Keratinocyte (primary cell): ENCODE results near the gene LRIG3. TPM values are rescaled to one million over a fixed set of nuclear protein-coding genes. Genes with fewer than 3 reads are reported as not detected.

Source experiments
- DNase-seq: peaks from one replicate; pipeline ENCODE4 v3.0.0-alpha.2; 2011; ENCODE audit warnings: low read depth, missing footprints, low spot score
- FAIRE-seq: peaks from 2 replicates; lab custom pipeline; 2011; peaks lifted over from hg19 to GRCh38; lab: Jason Lieb, UNC
- H2AFZ ChIP-seq: 2 replicates; pipeline ENCODE4 v1.6.0; 2012; ENCODE audit warnings: low read length, control low read depth, inconsistent platforms; ENCODE audit not compliant: control insufficient read depth
- H3K27ac ChIP-seq: 2 replicates; pipeline ENCODE4 v1.5.1; 2011; ENCODE audit warnings: low read length; ENCODE audit not compliant: control insufficient read depth, insufficient read depth
- H3K27me3 ChIP-seq: 3 replicates; pipeline ENCODE4 v1.6.0; 2011; ENCODE audit warnings: low read length; ENCODE audit not compliant: control insufficient read depth, insufficient read depth; ENCODE audit errors: extremely low read depth
- H3K36me3 ChIP-seq, 2 experiments: 2 replicates in 1 of 2; 3 replicates in 1 of 2; pipeline ENCODE4 v1.5.1; 2011; ENCODE audit warnings: low read length in 2 of 2, mild to moderate bottlenecking in 1 of 2; ENCODE audit not compliant: control insufficient read depth in 2 of 2, insufficient read depth in 2 of 2; ENCODE audit errors: extremely low read depth in 1 of 2
- H3K4me1 ChIP-seq: 3 replicates; pipeline ENCODE4 v1.5.1; 2011; ENCODE audit warnings: low read length; ENCODE audit not compliant: control insufficient read depth, insufficient read depth; ENCODE audit errors: extremely low read depth
- H3K4me2 ChIP-seq: 3 replicates; pipeline ENCODE4 v1.6.0; 2011; ENCODE audit warnings: low read depth, low read length; ENCODE audit not compliant: control insufficient read depth, insufficient read depth; ENCODE audit errors: extremely low read depth
- H3K4me3 ChIP-seq, 3 experiments: fragments of 200-600 bp in 1 of 3; sonication (generic) in 1 of 3; 2 replicates in 2 of 3; 3 replicates in 1 of 3; pipeline ENCODE4 v1.5.1; 2011 to 2016; ENCODE audit warnings: low read length in 3 of 3, mild to moderate bottlenecking in 3 of 3, control low read depth in 2 of 3, inconsistent platforms in 1 of 3, low read depth in 1 of 3, mixed read lengths in 1 of 3, mixed run types in 1 of 3, moderate library complexity in 1 of 3; ENCODE audit not compliant: control insufficient read depth in 2 of 3, insufficient read depth in 2 of 3; ENCODE audit errors: extremely low read depth in 1 of 3
- H3K79me2 ChIP-seq: 2 replicates; pipeline ENCODE4 v1.6.0; 2012; ENCODE audit warnings: low read length; ENCODE audit not compliant: control insufficient read depth, insufficient read depth
- H3K9ac ChIP-seq: 3 replicates; pipeline ENCODE4 v1.6.0; 2011; ENCODE audit warnings: low read length; ENCODE audit not compliant: control insufficient read depth, insufficient read depth; ENCODE audit errors: extremely low read depth
- H3K9me1 ChIP-seq: 3 replicates; pipeline ENCODE4 v1.6.0; 2011; ENCODE audit warnings: low read length; ENCODE audit not compliant: control insufficient read depth, insufficient read depth; ENCODE audit errors: extremely low read depth
- H3K9me3 ChIP-seq: 2 replicates; pipeline ENCODE4 v1.5.1; 2012; ENCODE audit warnings: low read depth, low read length; ENCODE audit not compliant: control insufficient read depth
- H4K20me1 ChIP-seq: 3 replicates; pipeline ENCODE4 v1.6.0; 2011; ENCODE audit warnings: low read length; ENCODE audit not compliant: control insufficient read depth, insufficient read depth; ENCODE audit errors: extremely low read depth
- EZH2 ChIP-seq: IDR thresholded peaks from one replicate; pipeline ENCODE4 v1.6.1; 2012; ENCODE audit warnings: inconsistent platforms, mild to moderate bottlenecking, low read length, moderate library complexity
- dilution Hi-C: fragments of 300-500 bp; cut with MboI; formaldehyde crosslinking; loops from one replicate; pipeline ENCODE4 v1.7.0; 2020; ENCODE audit warnings: low sequenced_read_pairs; ENCODE audit not compliant: extremely low pct_ligation_motif_present
- polyA plus RNA-seq, 5 experiments: library from polyadenylated mRNA; depleted of rRNA in 3 of 5; stranded (reverse) in 3 of 5; stranded (forward) in 1 of 5; unstranded in 1 of 5; fragments of >200 nt; gene quantifications; 1 replicate in 1 of 5; 2 replicates in 3 of 5; 3 replicates in 1 of 5; pipeline versions ENCODE4 v1.2.1 to v1.2.3, GENCODE V29; 2011 to 2012; ENCODE audit warnings: missing spikeins in 2 of 5, low read depth in 1 of 5, low replicate concordance in 1 of 5
- TF ChIP-seq, protein P1 (sequence below), 3 experiments: IDR thresholded peaks in 1 of 3; conservative IDR thresholded peaks in 1 of 3; optimal IDR thresholded peaks in 1 of 3; 2 replicates in 2 of 3; 3 replicates in 1 of 3; pipeline versions ENCODE3 to v1.5.1; 2011; ENCODE audit warnings: low read length in 3 of 3, mild to moderate bottlenecking in 3 of 3, moderate library complexity in 2 of 3, control low read depth in 1 of 3, inconsistent platforms in 1 of 3; ENCODE audit not compliant: insufficient read depth in 2 of 3; ENCODE audit errors: extremely low read depth in 1 of 3

LRIG3 gene
- polyA plus RNA-seq, 1 donor (not counting 4 experiments of a cell fraction or from before 2014, with no cell fraction given): 30.9 TPM

DNA sequence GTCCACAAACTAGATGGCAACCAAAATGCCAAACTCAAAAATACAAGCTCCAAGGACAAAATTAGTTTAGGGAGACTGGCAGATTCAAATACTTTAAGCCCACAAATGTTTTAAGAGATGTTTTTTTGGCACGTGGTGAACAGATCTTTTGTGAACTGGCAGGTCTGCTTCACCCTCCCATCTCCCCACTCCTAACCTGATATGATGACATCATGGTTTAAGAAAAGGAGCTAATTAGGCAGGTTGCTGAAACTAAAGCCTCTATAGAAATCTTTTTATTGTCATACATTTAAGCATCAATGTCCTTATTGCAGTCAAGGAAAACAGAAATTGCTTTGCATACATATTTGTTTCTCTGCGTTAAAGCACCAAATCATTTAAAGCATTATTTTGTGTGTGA, 5.8 kb downstream of the LRIG3 start:
- dilution Hi-C loops: no loop called here
- TF ChIP-seq, protein P1, sequence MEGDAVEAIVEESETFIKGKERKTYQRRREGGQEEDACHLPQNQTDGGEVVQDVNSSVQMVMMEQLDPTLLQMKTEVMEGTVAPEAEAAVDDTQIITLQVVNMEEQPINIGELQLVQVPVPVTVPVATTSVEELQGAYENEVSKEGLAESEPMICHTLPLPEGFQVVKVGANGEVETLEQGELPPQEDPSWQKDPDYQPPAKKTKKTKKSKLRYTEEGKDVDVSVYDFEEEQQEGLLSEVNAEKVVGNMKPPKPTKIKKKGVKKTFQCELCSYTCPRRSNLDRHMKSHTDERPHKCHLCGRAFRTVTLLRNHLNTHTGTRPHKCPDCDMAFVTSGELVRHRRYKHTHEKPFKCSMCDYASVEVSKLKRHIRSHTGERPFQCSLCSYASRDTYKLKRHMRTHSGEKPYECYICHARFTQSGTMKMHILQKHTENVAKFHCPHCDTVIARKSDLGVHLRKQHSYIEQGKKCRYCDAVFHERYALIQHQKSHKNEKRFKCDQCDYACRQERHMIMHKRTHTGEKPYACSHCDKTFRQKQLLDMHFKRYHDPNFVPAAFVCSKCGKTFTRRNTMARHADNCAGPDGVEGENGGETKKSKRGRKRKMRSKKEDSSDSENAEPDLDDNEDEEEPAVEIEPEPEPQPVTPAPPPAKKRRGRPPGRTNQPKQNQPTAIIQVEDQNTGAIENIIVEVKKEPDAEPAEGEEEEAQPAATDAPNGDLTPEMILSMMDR (optimal IDR thresholded peaks at IDR 0.05 in 1 of 3, IDR thresholded peaks at IDR 0.05 in 1 of 3, conservative IDR thresholded peaks at IDR 0.05 in 1 of 3; ENCODE audit: extremely low read depth in 1 of 3, insufficient read depth in 2 of 3, low read length in 3 of 3): no peak
- TF ChIP-seq EZH2: no peak
- peak overlapping the region in 1 of 3 experiments; percentile 6 for H3K4me3 ChIP-seq

GRCh38 chr12:58907391-58907790, 12.9 kb downstream of the LRIG3 start:
- DNase-seq: no peak
- peaks cover 65% of the 10 kb centered on the region for H3K79me2 ChIP-seq
- H2AFZ ChIP-seq: no peak overlapping the region
- H3K4me3 ChIP-seq: no peak overlapping the region
- H3K9me3 ChIP-seq: peaks cover 2% of the 10 kb centered on the region
- dilution Hi-C loops: no loop called here
- peaks cover 21% of the 10 kb centered on the region for H3K4me1 ChIP-seq
- no peaks in the 10 kb centered on the region for H3K27me3 ChIP-seq
- no peaks in the 10 kb centered on the region for H3K9me1 ChIP-seq
- H3K36me3 ChIP-seq: peaks cover 9 to 20% of the 10 kb centered on the region in 2 experiments
- H4K20me1 ChIP-seq: no peaks in the 10 kb centered on the region
- H3K9ac ChIP-seq: peak overlapping the region; percentile 38
- peak overlapping the region; percentile 78 for H3K27ac ChIP-seq
- peak overlapping the region; percentile 39 for H3K4me2 ChIP-seq
- no peak for TF ChIP-seq EZH2
- TF ChIP-seq, protein P1 (optimal IDR thresholded peaks at IDR 0.05 in 1 of 3, IDR thresholded peaks at IDR 0.05 in 1 of 3, conservative IDR thresholded peaks at IDR 0.05 in 1 of 3; ENCODE audit: extremely low read depth in 1 of 3, insufficient read depth in 2 of 3, low read length in 3 of 3): no peak
- FAIRE-seq: no peak

More for the DNA sequence above, 5.8 kb downstream of the LRIG3 start:
- Histone ChIP-seq H3K36me3 (peaks cover 3 to 9% of the 10 kb centered on the region in 2 experiments), H3K9me3 (no peaks in the 10 kb centered on the region), H3K9ac (peak overlapping the region; percentile 1), H3K27me3 (no peaks in the 10 kb centered on the region), H3K4me2 (peak overlapping the region; percentile 31), H3K79me2 (peaks cover 93% of the 10 kb centered on the region), H3K4me1 (peaks cover 18% of the 10 kb centered on the region), H2AFZ (no peak overlapping the region), H4K20me1 (no peaks in the 10 kb centered on the region), H3K27ac (peak overlapping the region; percentile 1), H3K9me1 (no peaks in the 10 kb centered on the region)
- DNase-seq (no peak), FAIRE-seq (peak; percentile 36)
